AG09309 (cell line): ENCODE data around the gene CPA5.

Source experiments
- DNase-seq: peaks from one replicate; pipeline ENCODE4 v3.0.0-alpha.2; 2010; ENCODE audit warnings: low read depth
- H3K4me3 ChIP-seq: 2 replicates; pipeline ENCODE4 v1.5.1; 2011; ENCODE audit warnings: mild to moderate bottlenecking, low read depth, low read length, moderate library complexity; ENCODE audit not compliant: control insufficient read depth
- CTCF ChIP-seq: IDR thresholded peaks from 2 replicates; pipeline ENCODE4 v1.5.1; 2011; ENCODE audit warnings: mild to moderate bottlenecking, low read depth, low read length, inconsistent platforms; ENCODE audit not compliant: insufficient read depth, control insufficient read depth; ENCODE audit errors: missing control alignments

The CPA5 gene

GRCh38 chr7:130349911-130350782, 5.5 kb downstream of the CPA5 start:
- H3K4me3 ChIP-seq, result no peak overlapping the region
- no peak for DNase-seq
- TF ChIP-seq CTCF, result no peak

- no peak overlapping the region for H3K4me3 ChIP-seq
- no peak for TF ChIP-seq CTCF
- DNase-seq, result no peak
Measured at GRCh38 chr7:130350945-130351790, 6.6 kb downstream of the CPA5 start.

GRCh38 chr7:130351791-130352090, 7.1 kb downstream of the CPA5 start:
- DNase-seq, result no peak
- H3K4me3 ChIP-seq, result no peak overlapping the region
- TF ChIP-seq CTCF, result no peak

GRCh38 chr7:130352194-130353074, 7.8 kb downstream of the CPA5 start:
- H3K4me3 ChIP-seq, result no peak overlapping the region
- DNase-seq, result no peak
- no peak for TF ChIP-seq CTCF

- H3K4me3 ChIP-seq, result no peak overlapping the region
- DNase-seq, result no peak
- no peak for TF ChIP-seq CTCF
Measured at GRCh38 chr7:130353196-130353595, 8.6 kb downstream of the CPA5 start.
